Inferior parietal cortex (tissue), 1 donor: Measurements from ENCODE around the gene GBX2.

ENCODE experiments used
- DNase-seq: peaks from one replicate; pipeline ENCODE4 v3.0.0-alpha.2; 2016; ENCODE audit errors: extremely low spot score

GBX2 gene

GRCh38 chr2:236117861-236118269 is 50.3 kb downstream of the GBX2 start:
- DNase-seq = no peak

DNA sequence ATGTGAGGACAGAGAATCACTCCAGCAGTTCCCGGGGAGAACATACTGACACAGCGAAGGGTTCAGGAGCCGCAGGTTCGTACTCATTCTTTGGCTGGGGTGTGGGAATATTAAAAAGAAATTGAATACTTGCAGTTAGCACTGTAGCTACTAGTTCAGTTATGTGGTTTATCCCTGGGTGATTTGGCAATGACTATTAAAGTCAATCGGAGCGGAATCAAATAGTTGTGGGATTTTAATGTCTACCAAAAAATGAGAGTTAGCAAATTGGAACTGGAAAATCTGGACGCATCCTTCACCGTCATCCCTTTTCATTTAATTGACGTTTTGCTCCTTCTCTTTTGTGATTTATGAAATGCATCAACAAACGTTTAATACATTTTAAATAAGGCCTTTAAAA is 50.8 kb downstream of the GBX2 start:
- no peak for DNase-seq
